Measurements from ENCODE around the gene DHX8.
"Not testable (repeated sequence)": the region's sequence is repeated elsewhere in the genome, so short reads cannot be mapped to it uniquely, and the experiment has no call there.

DHX8 gene

DNA sequence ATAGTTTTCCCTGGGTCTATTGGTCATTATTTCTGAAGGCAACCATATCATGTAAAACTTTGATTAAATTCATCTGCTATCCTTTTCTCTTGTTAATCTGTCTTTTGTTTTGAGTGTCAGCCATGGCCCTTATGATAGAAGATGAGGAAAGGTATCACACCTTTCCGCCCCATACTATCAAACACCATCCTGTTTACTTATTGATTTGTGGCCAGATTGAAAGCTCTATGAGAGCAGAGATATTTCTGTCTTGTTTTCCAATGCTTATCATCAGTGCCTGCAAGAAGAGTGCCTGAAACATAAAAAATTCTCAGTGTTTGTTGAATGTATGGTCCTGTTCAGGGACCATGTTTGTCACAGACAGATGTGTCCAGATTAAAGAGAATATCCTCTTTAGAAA, 22.6 kb upstream of the DHX8 start:
- no peak for DNase-seq (ENCODE audit: low read depth, low spot score)

DNA sequence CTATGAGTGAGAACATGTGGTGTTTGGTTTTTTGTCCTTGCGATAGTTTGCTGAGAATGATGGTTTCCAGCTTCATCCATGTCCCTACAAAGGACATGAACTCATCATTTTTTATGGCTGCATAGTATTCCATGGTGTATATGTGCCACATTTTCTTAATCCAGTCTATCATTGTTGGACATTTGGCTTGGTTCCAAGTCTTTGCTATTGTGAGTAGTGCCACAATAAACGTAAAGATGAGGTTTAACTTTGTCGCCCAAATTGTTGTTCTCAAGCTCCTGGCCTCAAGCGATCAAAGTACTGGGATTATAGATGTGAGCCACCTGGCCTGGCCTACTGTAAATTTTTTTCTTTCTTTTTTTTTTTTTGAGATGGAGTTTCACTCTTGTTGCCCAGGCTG, 21.2 kb upstream of the DHX8 start:
- DNase-seq (ENCODE audit: low read depth, low spot score), result not testable (repeated sequence)

DNA sequence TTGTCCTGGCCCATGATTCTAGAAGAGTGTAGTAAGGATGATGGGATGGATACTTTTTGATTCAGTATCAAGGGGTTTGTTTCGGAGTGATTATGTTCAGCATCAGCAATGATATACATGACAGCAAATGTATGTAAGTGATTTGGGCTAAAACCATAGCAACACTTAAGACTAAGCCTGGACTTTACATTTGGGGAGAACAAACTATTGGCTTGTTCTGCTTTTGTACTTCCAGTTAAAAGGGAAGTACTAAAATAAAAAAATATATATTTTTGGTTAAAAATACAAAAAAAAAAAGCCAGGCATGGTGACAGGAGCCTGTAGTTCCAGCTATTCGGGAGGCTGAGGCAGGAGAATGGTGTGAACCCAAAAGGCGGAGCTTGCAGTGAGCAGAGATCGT, 20.5 kb upstream of the DHX8 start:
- DNase-seq (ENCODE audit: low read depth, low spot score), result no peak

DNA sequence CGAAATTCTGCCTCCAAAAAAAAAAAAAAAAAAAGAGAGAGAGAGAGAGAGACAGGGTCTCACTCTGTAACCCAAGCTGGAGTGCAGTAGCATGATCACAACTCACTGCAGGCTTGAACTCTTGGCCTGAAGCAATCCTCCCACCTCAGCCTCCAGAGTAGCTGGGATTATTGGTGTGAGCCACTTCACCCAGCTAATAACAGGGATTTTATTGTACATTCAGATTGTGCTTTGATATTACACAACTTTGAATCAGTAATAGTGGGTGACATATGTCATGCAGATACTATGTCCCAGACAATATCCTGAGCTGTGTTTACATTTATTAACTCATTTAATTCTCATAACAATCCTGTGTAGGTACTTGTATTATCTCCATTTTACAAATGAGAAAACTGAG, 19.7 kb upstream of the DHX8 start:
- DNase-seq (ENCODE audit: low read depth, low spot score), result no peak

DNA sequence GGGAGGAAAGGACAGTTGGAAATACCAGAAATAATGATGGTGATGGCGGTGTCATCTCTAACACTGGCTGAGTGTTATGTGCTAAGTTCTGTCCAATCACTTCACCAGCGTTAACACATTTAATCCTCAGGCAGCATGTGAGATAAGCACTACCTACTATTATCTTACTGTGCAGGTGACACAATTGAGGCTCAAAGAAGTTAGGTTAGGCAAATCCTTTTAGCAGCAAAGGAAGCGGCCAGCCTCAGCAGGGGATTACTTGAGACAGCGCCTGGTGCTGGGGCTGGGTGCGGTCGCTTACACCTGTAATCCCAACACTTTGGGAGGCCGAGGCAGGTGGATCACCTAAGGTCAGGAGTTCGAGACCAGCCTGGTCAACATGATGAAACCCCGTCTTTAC, 18.7 kb upstream of the DHX8 start:
- no peak for DNase-seq (ENCODE audit: low read depth, low spot score)

DNA sequence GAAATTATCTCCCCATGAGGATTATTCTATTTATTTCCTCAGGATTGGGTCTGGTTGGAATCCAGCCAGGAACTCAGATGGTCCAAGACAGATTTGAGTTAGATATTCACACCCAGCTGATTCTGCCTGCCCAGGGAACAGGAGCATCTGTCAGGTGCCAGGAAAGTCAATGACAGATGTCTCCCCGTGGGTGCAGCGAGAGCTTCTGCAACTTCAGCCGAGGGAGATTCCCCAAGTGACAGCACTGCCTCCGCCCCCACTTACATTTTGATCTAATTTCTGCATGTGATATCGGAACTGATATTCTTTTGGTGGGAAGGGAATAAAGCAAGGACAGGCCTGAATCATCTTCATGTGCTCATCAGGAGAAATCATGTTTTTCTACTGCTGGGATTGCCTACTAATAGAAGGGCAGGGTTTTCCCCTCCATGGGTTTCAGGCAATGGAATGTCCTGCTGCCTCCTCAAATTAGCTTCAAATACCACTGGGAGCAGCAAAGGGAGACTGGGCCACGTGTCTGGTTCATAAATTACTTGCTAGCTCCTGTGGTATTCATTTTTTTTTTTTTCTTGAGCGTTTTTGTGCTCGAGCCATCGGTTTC, 15.7 kb upstream of the DHX8 start:
- DNase-seq (ENCODE audit: low read depth, low spot score), result no peak

DNA sequence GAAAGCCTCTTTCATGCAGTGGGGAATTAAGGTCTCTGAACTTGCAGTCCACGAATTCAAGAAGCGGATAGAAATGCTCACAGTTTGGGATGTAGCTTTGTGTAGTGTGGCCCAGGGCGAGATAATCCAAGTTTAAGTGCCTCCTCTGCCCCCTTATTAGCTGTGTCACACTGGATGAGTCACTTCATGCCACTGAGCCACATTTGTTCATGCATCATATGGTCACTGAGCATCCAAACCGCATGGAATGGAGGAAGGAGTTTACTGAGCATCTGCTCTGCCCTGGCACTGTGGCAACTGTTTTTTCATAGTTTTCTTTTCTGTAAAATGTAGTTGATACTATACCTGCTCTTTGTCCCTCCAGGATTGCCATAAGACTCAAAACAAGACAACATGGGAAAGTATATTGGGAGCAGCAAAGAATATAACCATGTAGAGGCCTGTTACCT, 15.1 kb upstream of the DHX8 start:
- no peak for DNase-seq (ENCODE audit: low read depth, low spot score)

DNA sequence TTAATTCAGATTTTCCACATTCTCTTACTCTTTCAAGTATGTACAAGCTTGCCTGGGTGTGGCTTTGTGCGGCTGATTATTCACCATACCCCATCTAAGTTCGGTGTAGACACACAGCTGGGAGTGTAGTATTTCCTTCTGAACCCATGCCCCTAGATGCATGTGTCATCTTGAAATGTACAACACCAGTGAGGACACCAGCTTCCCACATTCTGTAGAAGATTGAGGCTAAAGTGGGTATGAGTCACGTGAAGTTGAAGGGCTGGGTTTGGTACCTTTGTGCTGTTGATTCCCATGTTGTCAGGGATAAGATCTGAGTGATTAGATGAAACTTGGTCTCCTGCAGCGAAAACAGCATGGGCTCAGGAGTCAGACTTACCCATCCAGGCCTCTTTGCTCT, 14.6 kb upstream of the DHX8 start:
- no peak for DNase-seq (ENCODE audit: low read depth, low spot score)

DNA sequence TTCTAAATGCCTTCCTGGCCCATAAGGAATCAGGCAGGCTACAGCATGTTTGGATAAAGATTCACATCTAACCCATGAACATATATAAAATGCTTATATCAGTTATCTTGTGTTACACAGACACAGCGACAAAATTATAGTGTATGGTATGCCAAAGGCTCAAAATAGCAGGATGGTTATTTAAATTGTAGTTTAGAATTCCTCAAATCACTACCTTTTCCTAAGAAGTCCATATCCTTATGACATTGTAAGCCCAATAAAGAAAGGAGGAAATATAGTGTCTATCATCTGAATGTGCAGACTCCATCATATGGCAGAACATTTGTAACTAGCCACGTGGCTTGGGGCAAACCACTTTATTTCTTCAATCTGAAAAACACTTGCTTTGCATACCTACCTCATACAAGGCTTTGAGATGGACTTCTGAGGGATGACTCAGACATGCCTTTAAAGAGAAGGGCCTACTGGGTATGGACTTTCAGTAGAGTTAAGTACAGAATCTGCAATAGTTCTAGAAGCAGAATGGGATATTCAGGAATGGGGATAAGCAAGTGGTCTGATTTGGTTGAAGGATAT, 12.1 kb upstream of the DHX8 start:
- DNase-seq (ENCODE audit: low read depth, low spot score), result no peak

DNA sequence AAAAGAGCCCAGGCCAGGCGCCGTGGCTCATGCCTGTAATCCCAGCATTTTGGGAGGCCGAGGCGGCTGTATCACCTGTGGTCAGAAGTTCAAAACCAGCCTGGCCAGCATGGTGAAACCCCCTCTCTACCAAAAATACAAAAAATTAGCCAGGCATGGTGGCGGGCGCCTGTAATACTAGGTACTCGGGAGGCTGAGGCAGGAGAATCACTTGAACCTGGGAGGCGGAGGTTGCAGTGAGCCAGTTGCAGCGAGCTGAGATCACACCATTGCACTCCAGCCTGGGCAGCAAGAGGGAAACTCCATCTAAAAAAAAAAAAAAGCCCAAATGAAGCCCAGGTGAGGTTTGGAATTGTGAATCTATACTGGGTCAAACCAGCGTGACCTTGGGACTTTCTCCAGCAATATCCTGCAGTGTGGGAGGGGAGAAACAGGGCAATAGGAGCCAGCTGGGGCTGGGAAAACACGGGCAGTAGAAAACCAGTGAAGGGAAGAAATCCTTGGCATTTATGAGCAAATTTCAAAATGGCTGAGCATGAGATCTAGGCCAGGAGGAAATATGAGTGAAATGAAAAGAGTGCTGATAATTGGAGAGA, 8.2 kb upstream of the DHX8 start:
- DNase-seq (ENCODE audit: low read depth, low spot score), result no peak

DNA sequence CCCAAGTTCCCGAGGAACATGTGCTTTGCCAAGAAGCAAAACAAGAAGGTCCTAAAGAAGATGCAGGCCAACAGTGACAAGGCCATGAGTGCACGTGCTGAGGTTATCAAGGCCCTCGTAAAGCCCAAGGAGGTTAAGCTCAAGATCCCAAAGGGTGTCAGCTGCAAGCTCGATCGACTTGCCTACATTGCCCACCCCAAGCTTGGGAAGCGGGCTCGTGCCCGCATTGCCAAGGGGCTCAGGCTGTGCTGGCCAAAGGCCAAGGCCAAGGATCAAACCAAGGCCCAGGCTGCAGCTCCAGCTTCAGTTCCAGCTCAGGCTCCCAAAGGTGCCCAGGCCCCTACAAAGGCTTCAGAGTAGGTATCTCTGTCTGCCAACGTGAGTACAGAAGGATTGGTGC, 7.5 kb upstream of the DHX8 start:
- not testable (repeated sequence) for DNase-seq (ENCODE audit: low read depth, low spot score)

DNA sequence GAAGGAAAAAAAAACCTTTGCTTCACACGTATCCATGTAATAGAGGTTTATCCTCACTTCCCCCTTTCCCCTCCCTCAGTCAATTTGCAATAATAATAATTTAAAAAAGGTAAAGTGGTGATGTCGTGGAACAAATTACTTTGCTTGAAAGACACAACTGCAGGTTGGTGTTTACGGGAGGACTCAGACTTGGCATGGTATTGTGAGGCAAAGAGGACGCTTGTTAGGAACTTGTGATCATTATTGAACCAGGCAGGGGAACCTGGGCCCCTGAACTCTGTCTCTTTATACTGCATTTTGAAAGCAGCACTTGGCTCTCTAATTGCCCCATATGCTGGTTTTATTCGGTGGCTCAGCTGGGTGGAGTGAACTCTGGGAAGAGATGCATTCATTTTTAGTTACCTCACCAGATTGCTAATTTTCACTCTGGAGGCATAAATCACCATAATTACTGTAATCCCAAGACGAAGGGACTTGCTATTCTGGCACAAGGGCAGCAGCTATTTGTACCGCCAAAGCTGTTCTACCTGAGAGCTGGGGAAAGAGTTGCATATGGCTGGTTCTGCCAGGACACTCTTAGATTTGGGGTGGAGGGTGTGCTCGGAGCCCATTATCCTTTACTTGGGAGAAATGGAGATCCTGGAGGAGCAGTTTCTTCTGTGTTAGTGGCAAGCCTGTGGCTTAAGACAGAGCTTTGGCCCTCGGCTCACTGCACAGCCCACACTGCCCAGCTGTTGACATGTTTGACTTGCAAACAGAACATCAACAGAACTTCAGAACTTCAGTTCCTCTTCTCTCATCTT, 5.7 kb upstream of the DHX8 start:
- no peak for DNase-seq (ENCODE audit: low read depth, low spot score)

DNA sequence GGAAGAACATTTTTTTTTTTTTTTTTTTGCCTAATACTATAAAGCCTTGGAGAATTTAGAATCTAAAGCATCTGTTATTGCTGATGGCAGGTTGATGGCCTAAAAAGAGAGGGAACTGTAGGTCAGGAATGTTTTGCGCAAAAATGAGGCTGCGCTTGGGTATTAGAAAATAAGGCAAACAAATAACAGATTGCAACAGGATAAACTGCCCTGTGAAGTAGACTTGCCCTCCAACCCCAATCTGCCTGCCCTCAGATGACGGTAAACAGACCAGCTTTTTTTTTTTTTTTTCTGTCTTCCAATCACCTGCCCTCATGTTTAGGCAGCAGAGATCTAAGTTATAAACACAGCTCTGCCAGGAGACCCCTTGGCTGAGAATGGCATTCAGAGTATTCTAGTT, 3.8 kb upstream of the DHX8 start:
- DNase-seq (ENCODE audit: low read depth, low spot score), result no peak

DNA sequence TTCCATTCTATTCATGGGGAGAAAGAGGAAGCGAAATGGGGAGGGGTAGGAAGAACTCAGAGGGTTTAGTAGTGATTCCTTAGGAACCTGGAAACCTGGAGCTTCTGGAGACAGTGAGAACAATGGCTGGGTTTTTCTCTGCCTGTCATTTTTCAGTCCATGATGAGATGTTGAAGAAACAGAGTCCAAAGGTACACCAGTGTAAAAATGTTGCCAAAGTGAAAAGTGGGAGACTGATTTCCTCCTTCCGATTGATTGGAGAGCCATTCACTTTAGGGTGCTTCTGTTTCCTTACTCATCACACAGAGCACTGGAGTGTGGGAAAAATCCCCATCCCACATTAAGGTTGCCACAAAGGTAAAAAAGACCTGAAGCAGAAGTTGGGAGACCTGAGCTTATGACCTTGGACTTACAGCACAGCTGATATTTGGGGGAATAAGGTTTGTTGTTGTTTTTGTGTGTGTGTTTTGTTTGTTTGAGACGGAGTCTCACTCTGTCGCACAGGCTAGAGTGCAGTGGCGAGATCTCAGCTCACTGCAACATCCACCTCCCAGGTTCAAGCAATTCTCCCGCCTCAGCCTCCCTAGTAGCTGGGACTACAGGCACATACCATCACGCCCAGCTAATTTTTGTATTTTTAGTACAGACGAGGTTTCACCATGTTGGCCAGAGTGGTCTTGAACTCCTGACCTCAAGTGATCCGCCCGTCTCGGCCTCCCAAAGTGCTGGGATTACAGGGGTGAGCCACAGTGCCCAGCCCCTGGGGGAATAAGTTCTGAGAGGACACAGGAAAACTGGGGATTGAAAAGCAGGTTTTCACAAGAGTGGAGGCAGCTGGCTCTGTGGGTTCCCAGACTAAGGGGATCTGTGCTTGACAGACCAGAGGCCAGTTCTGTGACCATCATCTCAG, 1.4 kb upstream of the DHX8 start:
- no peak for DNase-seq (ENCODE audit: low read depth, low spot score)

DNA sequence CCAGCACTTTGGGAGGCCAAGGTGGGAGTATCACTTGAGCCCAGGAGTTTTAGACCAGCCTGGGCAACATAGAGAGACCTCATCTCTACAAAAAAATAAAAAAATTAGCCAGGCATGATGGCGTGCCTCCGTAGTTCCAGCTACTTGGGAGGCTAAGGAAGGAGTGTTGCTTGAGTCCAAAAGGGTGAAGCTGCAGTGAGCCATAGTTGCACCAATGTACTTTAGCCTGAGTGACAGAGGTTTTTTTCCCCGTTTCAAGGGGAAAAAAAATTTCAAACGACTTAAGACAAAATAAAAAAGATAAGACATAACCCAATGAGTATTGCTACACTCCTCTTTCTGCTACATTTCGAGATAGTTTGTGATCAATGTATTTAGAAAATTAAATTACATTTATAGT, 6.8 kb downstream of the DHX8 start:
- DNase-seq (ENCODE audit: low read depth, low spot score), result no peak

DNA sequence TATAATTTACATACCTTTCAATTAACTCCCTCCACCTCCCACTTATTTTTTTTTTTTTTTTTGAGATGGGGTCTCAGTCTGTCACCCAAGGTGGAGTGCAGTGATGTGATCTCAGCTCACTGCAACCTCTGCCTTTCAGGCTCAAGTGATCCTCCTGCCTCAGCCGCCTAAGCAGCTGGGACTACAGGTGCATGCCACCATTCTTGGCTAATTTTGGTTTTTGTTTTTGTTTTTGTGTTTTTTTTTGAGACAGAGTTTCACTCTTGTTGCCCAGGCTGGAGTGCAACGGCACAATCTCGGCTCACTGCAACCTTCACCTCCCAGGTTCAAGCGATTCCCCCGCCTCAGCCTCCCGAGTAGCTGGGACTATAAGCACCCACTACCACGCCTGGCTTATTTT, 25.7 kb downstream of the DHX8 start:
- not testable (repeated sequence) for DNase-seq (ENCODE audit: low read depth, low spot score)

DNA sequence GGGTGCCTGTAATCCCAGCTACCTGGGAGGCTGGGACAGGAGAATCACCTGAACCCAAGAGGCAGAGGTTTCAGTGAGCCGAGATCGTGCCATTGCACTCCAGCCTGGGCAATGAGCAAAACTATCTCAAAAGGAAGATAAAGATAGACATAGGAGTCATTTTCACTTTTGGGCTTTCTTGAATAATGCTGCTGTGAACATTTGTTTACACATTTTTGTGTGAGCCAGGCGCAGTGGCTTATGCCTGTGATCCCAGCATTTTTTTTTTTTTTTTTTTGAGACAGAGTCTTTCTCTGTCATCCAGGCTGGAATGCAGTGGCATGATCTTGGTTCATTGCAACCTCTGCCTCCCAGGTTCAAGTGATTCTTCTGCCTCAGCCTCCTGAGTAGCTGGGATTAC, 27.4 kb downstream of the DHX8 start:
- not testable (repeated sequence) for DNase-seq (ENCODE audit: low read depth, low spot score)

DNA sequence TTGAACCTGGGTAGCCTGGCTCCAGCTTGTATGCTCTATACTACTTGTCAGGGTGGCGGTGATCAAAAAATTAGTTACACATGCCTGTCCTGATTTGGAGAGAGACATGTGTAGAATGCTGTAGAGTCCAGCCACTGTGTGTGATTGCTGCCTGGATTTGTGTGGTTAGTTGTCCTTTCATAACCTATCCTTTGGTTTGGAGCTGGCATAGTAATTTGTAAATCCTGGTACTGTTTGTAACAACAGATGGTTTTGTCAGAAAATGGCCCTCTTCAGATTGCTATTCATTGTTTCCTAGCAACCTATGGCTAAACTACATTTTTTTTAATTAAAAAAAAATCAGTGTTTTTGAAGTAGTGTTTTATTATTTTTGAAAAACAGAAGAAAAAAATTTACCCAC, 31.9 kb downstream of the DHX8 start:
- DNase-seq (ENCODE audit: low read depth, low spot score), result no peak

DNA sequence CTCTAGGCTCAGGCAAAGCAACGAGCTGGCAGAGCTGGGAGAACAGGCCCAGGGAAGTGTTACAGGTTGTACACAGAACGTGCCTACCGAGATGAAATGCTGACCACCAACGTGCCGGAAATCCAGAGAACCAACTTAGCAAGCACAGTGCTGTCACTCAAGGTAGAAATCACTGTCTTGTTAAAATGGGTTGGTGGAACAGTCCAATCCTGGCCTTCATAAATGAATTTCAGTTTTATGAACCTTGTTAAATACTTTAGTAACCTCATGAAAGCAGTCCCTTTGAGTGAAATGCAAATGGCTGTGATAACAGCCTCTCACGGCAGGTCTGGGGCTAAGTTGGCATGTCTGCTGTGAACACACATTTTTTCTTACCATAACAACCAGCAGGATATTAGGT, 33.4 kb downstream of the DHX8 start:
- DNase-seq (ENCODE audit: low read depth, low spot score), result no peak

DNA sequence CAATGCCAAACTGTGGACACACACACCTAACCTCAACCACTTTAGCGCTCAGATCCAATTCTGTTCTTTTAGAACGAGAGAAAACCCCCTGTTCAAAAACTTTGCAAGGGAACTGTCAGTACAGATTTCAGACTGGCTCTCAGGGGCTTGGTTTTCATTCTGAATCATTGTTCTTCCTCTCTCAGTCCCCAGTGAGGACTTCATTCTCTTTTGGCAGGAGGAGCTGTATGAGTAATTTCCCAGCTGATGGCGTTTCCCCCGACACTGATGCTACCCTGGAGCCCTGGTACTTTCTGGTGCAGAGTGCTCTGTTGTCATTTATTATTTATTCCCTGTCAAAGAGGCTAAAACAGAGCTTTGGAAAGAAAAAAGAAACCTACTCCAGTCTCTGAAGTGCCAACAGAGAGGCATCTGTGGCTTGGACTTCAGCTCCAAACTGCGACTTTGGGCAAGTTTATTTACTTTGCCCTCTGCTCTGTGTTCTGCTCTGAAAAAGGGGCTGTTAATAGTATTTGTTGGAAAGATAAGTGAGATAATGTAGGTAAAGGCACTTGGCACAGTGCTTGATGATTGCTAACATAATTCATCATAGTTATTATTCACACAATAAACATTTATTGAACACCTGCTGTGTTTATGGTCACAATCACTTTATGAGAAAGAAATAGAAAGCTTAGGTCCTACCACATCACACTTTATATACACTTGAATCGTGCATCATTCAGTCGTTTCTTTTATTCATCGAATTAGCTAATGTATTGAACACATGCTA, 34.0 kb downstream of the DHX8 start:
- no peak for DNase-seq (ENCODE audit: low read depth, low spot score)

DNA sequence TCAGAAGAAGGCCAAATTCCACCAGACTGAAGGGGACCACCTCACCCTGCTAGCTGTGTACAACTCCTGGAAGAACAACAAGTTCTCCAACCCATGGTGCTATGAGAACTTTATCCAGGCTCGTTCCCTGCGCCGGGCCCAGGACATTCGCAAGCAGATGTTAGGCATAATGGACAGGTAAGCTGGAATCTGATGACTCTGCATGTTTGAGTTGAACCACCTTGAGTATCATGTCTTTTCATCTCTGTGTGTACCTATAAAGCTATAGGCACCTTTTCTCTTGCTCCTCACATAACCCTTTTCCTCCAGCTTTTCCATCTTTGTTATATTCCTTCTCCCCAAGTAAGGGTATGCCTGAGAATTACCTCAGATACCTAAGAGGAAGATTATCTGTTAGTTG, 37.6 kb downstream of the DHX8 start:
- no peak for DNase-seq (ENCODE audit: low read depth, low spot score)
